ENCODE data around the gene EBP. TPM values are rescaled to one million over a fixed set of nuclear protein-coding genes. Genes with fewer than 3 reads are reported as not detected.

Gene EBP
- total RNA-seq, 1 donor from 2014 or later: 79.8 TPM

- Mint-ChIP-seq H3K4me3 (no peak overlapping the region), H3K27ac (no peak overlapping the region), H3K9me3 (no peaks in the 10 kb centered on the region), H3K27me3 (no peaks in the 10 kb centered on the region), H3K36me3 (no peaks in the 10 kb centered on the region), H3K4me1 (ENCODE audit: unreplicated experiment) (peaks cover 7% of the 10 kb centered on the region)
- no peak for DNase-seq (ENCODE audit: extremely low spot score, unreplicated experiment)
- TF ChIP-seq CTCF (conservative IDR thresholded peaks at IDR 0.05): no peak
Measured at GRCh38 chrX:48507246-48507645, 14.4 kb upstream of the EBP start.

GRCh38 chrX:48508400-48509244, 13.0 kb upstream of the EBP start, which contains the start of gene PORCN:
Gene PORCN (plus strand): TSS chrX:48508992. CDS start chrX:48509821, 829 bp downstream.
- Mint-ChIP-seq H3K4me3 (peak within 1 kb of the TSS; percentile 92), H3K9me3 (no peaks in the 10 kb centered on the region), H3K27ac (peak within 1 kb of the TSS; percentile 55), H3K36me3 (no peaks in the 10 kb centered on the region), H3K27me3 (no peaks in the 10 kb centered on the region), H3K4me1 (ENCODE audit: unreplicated experiment) (peaks cover 7% of the 10 kb centered on the region)
- DNase-seq (ENCODE audit: extremely low spot score, unreplicated experiment): peak; percentile 81
- no peak for TF ChIP-seq CTCF (conservative IDR thresholded peaks at IDR 0.05)

DNA sequence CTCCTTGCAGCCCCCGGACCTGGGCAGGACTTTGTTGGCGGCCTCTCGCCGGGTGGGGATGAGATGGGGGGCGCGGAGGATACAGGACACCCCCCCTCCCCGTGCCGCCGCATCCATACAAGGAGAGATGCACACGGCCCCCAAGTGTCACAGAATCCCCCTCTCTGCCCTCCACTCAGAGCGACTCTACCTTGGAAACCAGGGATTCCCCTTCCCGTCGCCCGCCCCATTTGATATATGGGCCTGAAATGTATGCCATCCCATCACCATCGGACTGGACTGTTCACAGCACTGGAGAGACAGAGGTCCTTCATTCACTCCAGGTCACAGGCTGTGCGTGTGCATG, 12.4 kb upstream of the EBP start:
- no peak for TF ChIP-seq CTCF (conservative IDR thresholded peaks at IDR 0.05)
- Mint-ChIP-seq H3K27ac (peak overlapping the region; percentile 55), H3K9me3 (no peaks in the 10 kb centered on the region), H3K4me3 (peak overlapping the region; percentile 92), H3K36me3 (no peaks in the 10 kb centered on the region), H3K27me3 (no peaks in the 10 kb centered on the region), H3K4me1 (ENCODE audit: unreplicated experiment) (peaks cover 7% of the 10 kb centered on the region)
- DNase-seq (ENCODE audit: extremely low spot score, unreplicated experiment): no peak

DNA sequence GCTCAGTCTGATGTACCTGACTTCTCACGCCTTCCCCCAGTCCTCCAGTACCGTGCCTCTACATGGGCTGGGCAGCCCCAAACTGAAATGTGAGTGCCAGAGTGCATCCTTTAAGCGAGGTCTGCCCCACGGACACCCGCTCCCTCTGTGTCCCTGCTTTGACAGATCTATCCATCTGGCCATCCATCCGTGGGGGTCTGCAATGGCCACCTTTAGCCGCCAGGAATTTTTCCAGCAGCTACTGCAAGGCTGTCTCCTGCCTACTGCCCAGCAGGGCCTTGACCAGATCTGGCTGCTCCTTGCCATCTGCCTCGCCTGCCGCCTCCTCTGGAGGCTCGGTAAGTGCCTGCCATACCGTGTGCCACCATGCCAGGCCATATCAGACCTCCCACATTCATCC, 12.0 kb upstream of the EBP start:
- no peak for DNase-seq (ENCODE audit: extremely low spot score, unreplicated experiment)
- peaks cover 7% of the 10 kb centered on the region for H3K4me1 Mint-ChIP-seq (ENCODE audit: unreplicated experiment)
- H3K36me3 Mint-ChIP-seq: no peaks in the 10 kb centered on the region
- no peak for TF ChIP-seq CTCF (conservative IDR thresholded peaks at IDR 0.05)
- H3K27me3 Mint-ChIP-seq: no peaks in the 10 kb centered on the region
- peak overlapping the region; percentile 92 for H3K4me3 Mint-ChIP-seq
- peak overlapping the region; percentile 55 for H3K27ac Mint-ChIP-seq
- H3K9me3 Mint-ChIP-seq: no peaks in the 10 kb centered on the region

DNA sequence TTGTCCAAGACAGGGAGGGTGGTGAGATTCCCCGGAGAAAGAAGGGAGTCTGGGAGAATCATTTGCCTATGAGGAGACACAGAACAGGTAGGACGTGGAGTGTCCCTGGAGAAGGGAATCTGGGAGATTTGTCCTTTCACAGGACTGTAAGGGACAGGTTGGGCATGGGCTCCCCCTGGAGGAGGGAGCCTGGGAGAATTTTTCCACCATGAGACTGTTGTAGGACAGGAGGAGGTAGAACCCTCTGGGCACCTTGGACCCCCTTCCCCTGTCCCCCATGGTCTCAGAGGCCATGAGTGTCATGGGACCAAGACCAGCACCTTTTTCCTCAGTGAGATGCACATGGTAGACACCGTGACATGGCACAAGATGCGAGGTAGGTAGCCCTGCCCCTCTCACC, 10.0 kb upstream of the EBP start:
- Mint-ChIP-seq H3K27ac (no peak overlapping the region), H3K36me3 (peaks cover 3% of the 10 kb centered on the region), H3K4me1 (ENCODE audit: unreplicated experiment) (peaks cover 7% of the 10 kb centered on the region), H3K27me3 (no peaks in the 10 kb centered on the region), H3K4me3 (peak overlapping the region; percentile 57), H3K9me3 (no peaks in the 10 kb centered on the region)
- no peak for DNase-seq (ENCODE audit: extremely low spot score, unreplicated experiment)
- peak; percentile 39 for TF ChIP-seq CTCF (conservative IDR thresholded peaks at IDR 0.05)
